GM21447 (cell line): ENCODE results near the gene WDFY4.

Experiments used
- ATAC-seq: cut with Tn5 transposase; IDR thresholded peaks from one replicate; pipeline ENCODE4 v1.9.1; 2021; ENCODE audit not compliant: unreplicated experiment

Gene WDFY4

GRCh38 chr10:48744587-48744986 lies 59.9 kb downstream of the WDFY4 start:
- ATAC-seq: no peak

DNA sequence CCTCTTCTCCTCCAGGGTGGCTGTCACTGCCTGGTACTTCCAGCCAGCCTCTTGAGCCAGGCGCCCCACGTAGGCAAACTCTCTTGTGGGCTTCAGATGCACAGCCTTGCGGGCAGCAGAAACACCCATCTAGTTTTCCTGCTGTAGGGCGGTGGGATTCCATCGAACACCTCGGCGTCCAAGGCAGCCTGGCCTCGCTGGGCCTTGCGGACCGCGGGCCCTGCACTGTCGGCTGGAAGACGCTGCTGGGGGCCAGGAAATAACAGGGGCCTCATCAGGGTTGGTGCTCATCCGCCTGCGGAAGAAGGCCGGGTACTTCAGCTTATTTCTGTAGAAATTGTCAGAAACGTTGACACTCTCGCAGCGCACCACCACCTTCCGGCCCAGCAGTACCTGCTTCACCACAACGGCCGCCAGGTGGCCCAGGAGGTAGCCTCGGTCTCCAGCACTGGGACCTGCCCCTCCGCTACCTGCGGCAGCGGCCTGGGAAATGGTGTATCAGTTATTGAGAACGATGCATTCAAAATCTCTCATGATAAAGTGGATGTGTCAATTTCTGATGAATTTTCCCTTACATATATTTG lies 61.1 kb downstream of the WDFY4 start:
- ATAC-seq: no peak

DNA sequence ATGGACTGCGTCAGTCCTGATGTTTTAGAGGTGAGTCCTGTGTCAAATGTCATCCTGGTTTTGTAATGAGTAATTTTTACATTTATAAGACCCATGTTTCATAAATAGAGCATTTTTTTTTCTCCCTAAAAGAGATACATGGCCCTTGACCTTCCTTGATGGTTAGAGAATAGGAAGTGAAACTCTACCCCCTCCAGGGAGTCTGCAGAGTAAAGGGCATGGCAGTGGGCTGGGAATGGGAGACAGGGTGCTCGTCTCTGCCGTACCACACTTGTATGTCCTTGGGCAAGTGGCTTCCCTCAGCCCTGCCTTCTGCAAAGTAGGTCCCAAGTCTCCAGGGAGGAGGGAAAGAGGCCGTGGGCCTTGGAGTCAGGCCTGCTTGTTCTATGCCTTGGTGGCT lies 63.9 kb downstream of the WDFY4 start:
- no peak for ATAC-seq

DNA sequence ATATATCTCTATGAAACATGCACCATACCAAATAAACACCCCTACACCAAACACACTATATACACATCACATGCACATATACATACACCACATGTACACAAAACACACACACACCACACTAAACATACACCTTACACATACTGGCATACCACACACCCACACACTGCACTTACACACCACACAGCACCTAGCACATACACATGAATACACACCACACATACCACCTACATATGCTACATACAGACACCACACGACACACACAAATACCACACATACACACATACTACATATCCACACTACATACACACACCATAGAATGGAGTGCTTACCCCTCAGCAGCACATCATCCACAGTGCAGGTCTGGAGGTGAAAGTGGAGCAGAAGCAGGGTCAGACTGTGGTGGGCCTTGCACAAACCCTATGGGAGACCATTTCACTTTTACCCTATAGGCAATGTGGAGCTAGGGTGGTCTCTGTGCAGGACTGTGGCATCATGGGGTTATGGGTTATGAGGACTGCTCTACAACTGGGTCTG lies 64.6 kb downstream of the WDFY4 start:
- no peak for ATAC-seq

- no peak for ATAC-seq
These were observed 65.3 kb downstream of the WDFY4 start for GRCh38 chr10:48750019-48750418.

- ATAC-seq: no peak
These were observed 66.3 kb downstream of the WDFY4 start for GRCh38 chr10:48750991-48751390.

DNA sequence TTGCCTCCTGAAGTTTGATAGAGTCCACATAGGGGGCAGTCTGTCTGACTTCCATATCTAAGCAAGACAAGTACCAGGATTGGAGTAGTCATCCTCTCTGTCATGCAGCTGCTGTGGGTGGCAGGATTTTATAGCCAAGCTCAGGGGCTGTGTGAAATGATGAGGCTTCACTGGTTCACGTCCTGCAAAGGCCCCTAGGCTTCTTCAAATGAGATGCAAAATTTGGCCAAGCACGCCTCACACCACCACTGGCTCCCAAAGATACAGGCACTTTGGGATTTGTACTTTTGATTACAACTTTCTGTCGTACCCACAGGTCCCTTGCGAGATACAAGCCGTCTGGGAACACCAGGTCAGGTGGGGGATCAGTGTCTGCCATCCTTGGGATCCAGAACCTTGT lies 67.1 kb downstream of the WDFY4 start:
- ATAC-seq: no peak

- no peak for ATAC-seq
These were observed 73.7 kb downstream of the WDFY4 start for GRCh38 chr10:48758411-48758810.

- peak; percentile 91 for ATAC-seq
These were observed 74.6 kb downstream of the WDFY4 start for GRCh38 chr10:48759113-48759901.

- ATAC-seq: no peak
These were observed 76.3 kb downstream of the WDFY4 start for GRCh38 chr10:48760983-48761382.

DNA sequence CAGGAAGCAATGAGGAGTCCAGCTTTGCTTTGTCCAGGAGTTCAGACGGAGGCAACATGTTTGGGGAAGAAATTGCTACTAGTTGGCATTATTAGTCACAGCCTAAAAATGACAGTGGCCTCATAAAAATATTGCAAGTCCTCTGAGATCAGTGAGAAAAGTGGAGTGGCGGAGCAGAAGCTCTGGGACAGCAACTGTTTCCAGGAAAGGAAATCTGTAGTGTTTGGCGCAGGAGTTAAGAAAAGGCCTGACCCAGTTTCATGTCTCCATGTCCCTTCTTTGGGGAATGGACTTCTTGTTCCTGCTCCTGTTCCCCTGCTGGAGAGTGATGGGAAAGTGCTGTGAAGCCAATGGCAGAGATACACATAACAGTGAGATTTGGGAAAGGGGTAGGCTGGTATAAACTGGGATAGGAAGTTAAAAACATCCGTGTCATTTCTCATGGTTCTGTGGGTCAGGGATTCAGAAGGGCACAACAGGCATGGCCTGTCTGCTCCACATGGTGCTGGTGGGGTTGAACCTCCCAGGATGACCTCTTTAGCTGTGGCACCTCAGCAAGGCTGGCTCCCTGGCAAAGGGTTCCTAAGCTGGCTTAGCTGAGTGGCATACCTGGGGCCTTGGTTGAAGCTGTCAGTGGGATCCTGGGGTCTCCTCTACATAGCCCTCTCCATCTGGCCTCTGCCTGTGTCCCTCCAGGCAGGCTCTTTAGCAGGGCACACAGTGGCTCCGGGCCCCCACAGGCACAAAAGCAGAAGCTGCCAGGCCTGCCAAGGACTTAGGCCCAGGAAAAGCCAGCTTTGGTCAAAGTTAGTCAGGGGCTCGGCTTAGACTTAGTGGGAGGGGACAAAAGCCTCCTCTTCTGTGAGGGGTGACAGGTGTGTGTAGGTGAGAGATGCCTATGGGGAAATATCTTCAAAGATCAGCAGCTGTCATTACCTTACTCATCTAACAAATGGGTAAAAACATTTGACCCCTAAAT lies 77.7 kb downstream of the WDFY4 start:
- ATAC-seq: no peak

DNA sequence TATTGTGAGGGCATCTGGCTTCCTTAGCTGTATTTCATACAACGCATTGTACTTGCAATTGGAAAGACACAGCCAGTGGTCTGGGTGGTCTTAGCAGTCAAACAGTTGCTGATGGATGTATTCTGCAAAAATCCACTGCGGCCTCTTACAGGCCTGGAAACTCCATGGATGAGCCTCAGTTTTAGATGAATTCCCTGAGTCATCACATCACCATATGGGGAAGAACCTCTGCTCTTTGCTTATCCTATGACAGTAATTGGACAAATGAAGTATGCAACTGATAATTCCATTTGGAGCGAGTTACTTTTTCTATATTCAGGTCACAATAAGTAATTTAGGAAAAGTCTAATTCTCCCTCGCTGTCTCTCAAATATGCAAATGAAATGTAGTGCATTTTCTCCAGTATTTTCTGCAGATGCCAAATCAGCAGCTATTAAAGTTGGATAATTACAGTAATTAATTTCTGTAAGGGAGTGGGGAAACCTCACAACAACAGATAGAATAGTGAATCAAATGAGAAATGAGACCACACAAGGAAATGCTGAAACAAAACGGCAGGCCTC lies 78.8 kb downstream of the WDFY4 start:
- no peak for ATAC-seq

DNA sequence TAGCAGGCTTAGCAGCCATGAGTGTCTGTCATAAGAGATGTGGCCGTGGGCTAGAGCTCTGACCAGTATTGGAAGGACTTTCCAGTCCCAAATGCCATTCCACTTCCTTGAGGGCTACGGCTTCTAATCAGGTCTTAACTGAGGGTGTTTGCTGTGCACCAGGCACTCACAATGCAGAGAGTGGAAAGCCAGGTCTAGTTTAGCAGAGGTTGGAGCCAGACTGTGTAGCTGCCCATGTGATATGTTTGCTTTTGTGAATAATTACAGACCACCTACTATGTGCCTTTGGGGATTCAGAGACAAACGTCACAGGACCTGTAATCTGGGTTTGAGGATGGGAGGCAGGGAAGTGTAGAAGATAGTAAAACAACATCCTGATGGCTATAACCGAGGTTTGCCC lies 79.8 kb downstream of the WDFY4 start:
- ATAC-seq: no peak

DNA sequence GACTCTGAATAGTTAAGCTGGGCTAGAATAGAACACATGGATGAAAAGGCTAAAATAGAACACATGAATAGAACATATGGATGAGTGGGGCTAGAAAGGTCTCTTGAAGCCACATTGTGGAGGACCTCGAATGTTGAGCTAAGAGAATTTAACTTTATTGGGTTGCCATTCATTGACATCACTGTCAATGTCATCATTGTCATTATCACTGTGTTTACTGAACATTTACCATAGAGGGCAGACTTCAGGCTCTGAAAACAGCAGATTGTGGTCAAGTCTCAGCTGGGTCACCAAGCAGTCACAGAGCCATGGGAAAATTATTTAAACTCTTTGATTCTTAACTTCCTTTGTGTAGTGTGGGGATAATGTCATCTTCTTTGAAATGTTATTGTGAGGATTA lies 80.4 kb downstream of the WDFY4 start:
- ATAC-seq: no peak

DNA sequence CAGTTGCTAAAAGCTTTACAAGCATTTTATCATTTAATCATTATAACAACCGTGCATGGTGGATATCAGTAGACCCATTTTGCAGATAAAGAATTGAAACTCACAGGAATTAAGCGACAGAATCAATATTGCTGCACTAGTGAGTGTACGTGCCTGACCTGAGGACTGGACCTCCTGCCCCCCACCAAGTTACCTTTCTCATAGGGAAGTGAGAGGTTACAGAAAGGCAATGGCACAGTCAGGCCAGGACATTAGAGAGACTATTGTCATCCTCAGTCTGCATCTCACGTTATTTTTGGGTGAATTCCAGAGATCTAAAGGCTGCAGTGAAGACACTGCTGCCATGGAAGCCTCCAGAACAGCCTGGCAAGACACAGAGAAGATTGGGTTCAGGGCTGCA lies 80.9 kb downstream of the WDFY4 start:
- ATAC-seq: no peak

GRCh38 chr10:48767373-48768143 lies 82.9 kb downstream of the WDFY4 start:
- ATAC-seq: no peak

DNA sequence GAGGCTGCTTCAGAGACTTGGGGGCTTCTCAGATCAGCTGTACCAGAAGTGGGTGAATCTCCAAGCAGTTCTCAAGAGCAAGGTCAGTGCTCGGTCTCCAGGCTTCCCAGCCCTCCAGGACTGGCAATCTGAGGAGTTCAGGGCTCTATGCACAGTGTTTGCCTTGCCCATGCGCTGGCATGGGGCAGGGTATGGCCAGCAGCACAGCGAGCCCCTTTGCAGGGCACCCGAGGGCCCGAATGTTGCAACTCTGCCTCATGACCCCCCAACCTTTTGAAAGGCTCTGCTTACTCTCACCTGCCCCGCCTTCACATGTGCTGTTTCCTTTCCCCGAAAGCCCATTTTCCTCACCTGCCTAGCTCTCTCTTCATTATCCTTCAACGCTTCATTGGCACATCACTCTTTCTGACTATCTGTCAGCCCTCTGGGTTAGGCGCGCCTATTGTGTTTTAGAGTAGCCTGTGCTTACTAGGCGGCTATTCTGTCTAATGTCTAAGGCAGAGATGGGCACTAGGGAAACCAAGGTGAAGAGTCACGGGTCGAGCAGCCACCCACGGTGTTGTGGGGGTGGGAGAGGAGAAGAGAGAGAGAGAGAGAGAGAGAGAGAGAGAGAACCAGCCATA lies 83.6 kb downstream of the WDFY4 start:
- ATAC-seq: no peak

DNA sequence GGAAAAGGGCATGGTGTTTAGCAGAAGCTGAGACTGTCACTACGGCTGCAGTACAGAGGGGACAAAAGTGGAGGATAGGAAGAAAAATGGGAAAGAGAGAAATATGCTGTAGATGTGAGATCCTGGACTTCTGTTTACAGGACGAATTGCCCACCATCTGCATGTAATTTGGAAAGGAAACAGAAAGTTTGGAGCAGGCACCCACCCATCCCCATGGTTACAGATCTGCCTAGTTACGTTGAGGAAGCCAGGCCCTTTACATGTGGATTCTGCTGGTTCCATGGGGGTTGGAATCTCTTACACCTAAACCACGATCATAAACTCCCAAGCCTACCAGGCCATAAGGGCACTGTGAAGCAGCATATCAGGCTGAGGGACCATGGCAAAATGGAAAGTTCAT lies 84.3 kb downstream of the WDFY4 start:
- no peak for ATAC-seq

DNA sequence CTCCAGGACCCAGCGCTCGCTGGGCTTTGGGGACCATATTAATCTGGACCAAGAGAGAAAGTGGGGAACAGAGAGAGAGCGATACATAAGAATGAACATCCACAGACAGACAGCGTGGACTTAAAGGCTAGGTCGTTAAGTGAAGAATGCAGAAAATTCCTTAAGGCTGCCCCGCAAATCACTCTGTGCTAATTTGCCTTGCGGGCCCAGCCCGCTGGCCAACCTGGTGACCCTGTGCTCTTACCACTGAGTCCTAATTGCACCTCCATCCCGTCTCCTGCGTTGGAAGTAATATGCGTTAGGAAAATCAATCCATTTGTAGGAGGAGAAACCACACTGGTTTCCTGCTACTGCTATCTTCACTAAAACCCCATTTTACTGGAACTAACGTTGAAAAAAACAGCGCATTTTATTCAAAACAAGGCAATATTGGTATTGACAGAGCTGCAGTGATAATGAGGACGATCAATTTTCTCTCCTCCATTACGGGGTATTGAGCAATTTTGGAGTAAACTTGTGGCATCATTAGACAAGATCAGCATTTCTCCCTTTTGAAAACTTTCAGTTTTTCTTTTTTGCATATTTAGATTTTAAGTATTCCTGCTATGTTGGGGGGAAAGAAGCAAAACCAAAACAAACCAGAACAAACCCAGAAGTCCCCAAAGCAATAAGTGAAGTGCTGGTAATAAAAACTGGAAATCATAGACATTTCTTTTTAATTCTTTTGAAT lies 85.2 kb downstream of the WDFY4 start:
- ATAC-seq: no peak
